HCT116 (cell line): Measurements from ENCODE around the gene SEMA4C. TPM values are rescaled to one million over a fixed set of nuclear protein-coding genes. Genes with fewer than 3 reads are reported as not detected.

Experiments
- ATAC-seq: fragments of 200-7000 bp; cut with Tn5 transposase; 2 replicates; pipeline ENCODE4 v1.9.1; 2020; ENCODE audit warnings: mild to moderate bottlenecking, moderate library complexity
- BruUV-seq: library from RNA; stranded (reverse); fragments of 400-500 nt; replicated peaks from 2 replicates; lab custom pipeline; 2021; lab: Mats Ljungman, UMichigan
- CTCF ChIA-PET: fragments of 300-600 bp; sonication (Branson Sonifier 250); formaldehyde crosslinking; loops from one replicate; lab custom pipeline; 2021; ENCODE audit warnings: antibody characterized with exemption; lab: Charles Lee
- POLR2A ChIA-PET: fragments of 300-600, 350-600 bp; sonication (Branson Sonifier 250); formaldehyde crosslinking; loops from one replicate; lab custom pipeline; 2021; ENCODE audit warnings: antibody characterized with exemption; lab: Charles Lee
- RAD21 ChIA-PET, 2 experiments: fragments of 300-600 bp; sonication (Branson Sonifier 250); formaldehyde crosslinking; loops; one replicate each; lab custom pipeline; 2023; ENCODE audit warnings: low total read pairs in 2 of 2; ENCODE audit not compliant: uncharacterized antibody in 2 of 2, unreplicated experiment in 2 of 2, low non-redundant PET in 1 of 2; lab: Charles Lee
- DNase-seq: peaks from one replicate; pipeline ENCODE4 v3.0.0-alpha.2; 2010; ENCODE audit warnings: low read depth, low spot score
- H2AFZ ChIP-seq: fragments of 200-600 bp; shearing (Covaris generic), sonication (generic); 2 replicates; pipeline ENCODE4 v1.6.1; 2017; ENCODE audit warnings: low read depth, mixed run types, mixed read lengths, antibody characterized with exemption, low read length; ENCODE audit not compliant: poor library complexity, severe bottlenecking
- H3K27ac ChIP-seq: 2 replicates; pipeline ENCODE4 v1.5.1; 2012; ENCODE audit warnings: low read depth, low read length
- H3K27me3 ChIP-seq: fragments of 200-600 bp; sonication (generic); 2 replicates; pipeline ENCODE4 v1.6.1; 2016; ENCODE audit warnings: mixed run types, low read length, mixed read lengths; ENCODE audit not compliant: insufficient read depth
- H3K36me3 ChIP-seq, 2 experiments: fragments of 200-500 bp in 1 of 2; fragments of 200-600 bp in 1 of 2; sonication (Bioruptor generic) in 1 of 2; sonication (generic) in 1 of 2; 2 replicates each; pipeline versions ENCODE4 v1.5.1 to v1.6.1; 2014 to 2016; ENCODE audit warnings: low read length in 2 of 2, inconsistent platforms in 1 of 2, mixed read lengths in 1 of 2, mixed run types in 1 of 2; ENCODE audit not compliant: insufficient read depth in 2 of 2, control insufficient read depth in 1 of 2
- H3K4me1 ChIP-seq, 2 experiments: fragments of 200-600 bp in 1 of 2; sonication (generic) in 1 of 2; 2 replicates each; pipeline versions ENCODE4 v1.5.1 to v1.6.1; 2012 to 2017; ENCODE audit warnings: low read length in 2 of 2, inconsistent platforms in 1 of 2, mild to moderate bottlenecking in 1 of 2, mixed read lengths in 1 of 2, mixed run types in 1 of 2, moderate library complexity in 1 of 2; ENCODE audit not compliant: insufficient read depth in 2 of 2, control insufficient read depth in 1 of 2
- H3K4me2 ChIP-seq: fragments of 200-600 bp; sonication (generic); 2 replicates; pipeline ENCODE4 v1.6.1; 2017; ENCODE audit warnings: mixed run types, low read length, mixed read lengths
- H3K4me3 ChIP-seq, 2 experiments: fragments of 200-600 bp in 1 of 2; sonication (generic) in 1 of 2; replicated peaks in 1 of 2; 2 replicates each; pipeline ENCODE4 v1.5.1; 2011 to 2016; ENCODE audit warnings: low read length in 2 of 2, control low read depth in 1 of 2, low read depth in 1 of 2, mild to moderate bottlenecking in 1 of 2, mixed read lengths in 1 of 2, mixed run types in 1 of 2
- H3K79me2 ChIP-seq: fragments of 200-600 bp; sonication (generic); 2 replicates; pipeline ENCODE4 v1.6.1; 2017; ENCODE audit warnings: mild to moderate bottlenecking, mixed run types, low read length, moderate library complexity, mixed read lengths; ENCODE audit not compliant: insufficient read depth
- H3K9ac ChIP-seq: fragments of 200-600 bp; sonication (generic); 2 replicates; pipeline ENCODE4 v1.6.1; 2016; ENCODE audit warnings: low read length, mixed read lengths
- H3K9me2 ChIP-seq: fragments of 200-600 bp; sonication (generic), shearing (Covaris generic); 2 replicates; pipeline ENCODE4 v1.6.1; 2017; ENCODE audit warnings: mixed run types, mild to moderate bottlenecking, moderate library complexity; ENCODE audit not compliant: insufficient read depth
- H3K9me3 ChIP-seq, 2 experiments: fragments of 200-500 bp in 1 of 2; fragments of 200-600 bp in 1 of 2; sonication (Bioruptor generic) in 1 of 2; sonication (generic) in 1 of 2; 2 replicates each; pipeline ENCODE4 v1.6.1; 2014 to 2017; ENCODE audit warnings: low read length in 2 of 2, mixed read lengths in 2 of 2, inconsistent platforms in 1 of 2, low read depth in 1 of 2, mild to moderate bottlenecking in 1 of 2, mixed run types in 1 of 2, moderate library complexity in 1 of 2; ENCODE audit not compliant: control insufficient read depth in 1 of 2, insufficient read depth in 1 of 2
- H4K20me1 ChIP-seq: fragments of 200-600 bp; sonication (generic), shearing (Covaris generic); 2 replicates; pipeline ENCODE4 v1.6.1; 2017; ENCODE audit warnings: mixed run types, mild to moderate bottlenecking, moderate library complexity; ENCODE audit not compliant: insufficient read depth
- EGR1 ChIP-seq: IDR thresholded peaks from 2 replicates; pipeline ENCODE4 v1.6.1; 2012; ENCODE audit warnings: low read depth
- EZH2 ChIP-seq: fragments of 200-600 bp; sonication (generic); IDR thresholded peaks from 2 replicates; pipeline ENCODE4 v1.6.1; 2017; ENCODE audit warnings: antibody characterized with exemption, mixed run types
- POLR2AphosphoS5 ChIP-seq: IDR thresholded peaks from 2 replicates; pipeline ENCODE4 v1.6.1; 2011; ENCODE audit warnings: mild to moderate bottlenecking, low read depth, low read length, moderate library complexity
- YY1 ChIP-seq: IDR thresholded peaks from 2 replicates; pipeline ENCODE4 v1.6.1; 2011; ENCODE audit warnings: low read length, low read depth, moderate library complexity, mild to moderate bottlenecking; ENCODE audit not compliant: insufficient replicate concordance; ENCODE audit errors: extremely low read depth
- intact Hi-C: fragments of 100-400 bp; cut with micrococcal nuclease; formaldehyde crosslinking; loops from 2 replicates; pipeline ENCODE4 v1.10.0; 2022
- total RNA-seq: library from RNA; stranded (reverse); gene quantifications from one replicate; pipeline ENCODE4 v1.2.1, GENCODE V29; 2021; ENCODE audit not compliant: unreplicated experiment
- TF ChIP-seq, protein P1 (sequence below): IDR thresholded peaks from 2 replicates; pipeline ENCODE4 v1.6.1; 2012; ENCODE audit warnings: low read depth

SEMA4C gene
- total RNA-seq, 1 experiment from 2014 or later, result 25.4 TPM

DNA sequence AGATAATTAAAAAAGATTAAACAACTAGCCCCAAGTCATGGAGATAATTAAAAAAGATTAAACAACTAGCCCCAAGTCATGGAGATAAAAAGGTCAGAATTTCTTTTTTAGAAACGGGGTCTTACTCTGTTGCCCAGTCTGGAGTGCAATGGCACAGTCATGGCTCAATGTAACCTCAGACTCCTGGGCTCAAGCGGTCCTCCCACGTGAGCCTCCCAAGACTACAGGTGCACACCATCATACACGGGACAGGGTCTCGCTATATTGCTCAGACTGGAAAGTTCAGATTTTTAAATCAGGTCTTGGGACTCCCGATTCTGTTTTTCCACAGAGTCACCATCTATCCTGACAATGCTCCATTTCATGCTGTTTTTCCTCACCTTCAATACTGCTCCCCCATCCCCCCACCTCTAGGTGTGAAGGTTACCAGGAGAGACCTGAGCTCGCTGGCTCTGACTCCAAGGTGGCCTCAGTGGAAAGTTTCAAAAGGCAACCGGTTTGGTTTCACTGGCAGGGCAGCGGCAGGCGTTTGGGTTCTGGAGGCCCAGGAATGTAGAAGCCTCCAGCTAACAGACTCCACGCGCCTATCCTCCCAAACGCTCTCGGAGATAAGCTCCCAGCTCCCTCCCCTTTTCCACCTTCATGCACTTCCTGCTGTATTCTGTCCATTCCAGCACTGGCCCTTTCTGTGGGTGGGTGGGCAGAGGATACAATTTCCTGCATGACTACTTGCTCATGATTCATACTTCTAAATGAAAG, 2.9 kb upstream of the SEMA4C start:
- POLR2A ChIA-PET, result no interaction called here
- Histone ChIP-seq H3K9ac (no peak overlapping the region), H3K9me3 (no peaks in the 10 kb centered on the region), H2AFZ (no peak overlapping the region), H3K4me1 (peaks cover 28 to 53% of the 10 kb centered on the region in 2 experiments), H3K36me3 (no peaks in the 10 kb centered on the region; a peak in 1 of 4 replicates), H3K9me2 (no peaks in the 10 kb centered on the region), H3K27ac (no peak overlapping the region), H3K4me3 (no peak overlapping the region), H3K27me3 (no peaks in the 10 kb centered on the region), H3K4me2 (no peak overlapping the region; the same call in 1 of the 2 replicates), H3K79me2 (peaks cover 10% of the 10 kb centered on the region; the same call in 1 of the 2 replicates), H4K20me1 (no peaks in the 10 kb centered on the region)
- CTCF ChIA-PET, result interaction anchor here (1.7 kb wide), 1 partner anchor 14 kb away, joined by 6 read pairs; the partner anchor contains the start of gene ANKRD39
- no peak for ATAC-seq
- intact Hi-C loops, result no loop called here
- TF ChIP-seq, protein P1, sequence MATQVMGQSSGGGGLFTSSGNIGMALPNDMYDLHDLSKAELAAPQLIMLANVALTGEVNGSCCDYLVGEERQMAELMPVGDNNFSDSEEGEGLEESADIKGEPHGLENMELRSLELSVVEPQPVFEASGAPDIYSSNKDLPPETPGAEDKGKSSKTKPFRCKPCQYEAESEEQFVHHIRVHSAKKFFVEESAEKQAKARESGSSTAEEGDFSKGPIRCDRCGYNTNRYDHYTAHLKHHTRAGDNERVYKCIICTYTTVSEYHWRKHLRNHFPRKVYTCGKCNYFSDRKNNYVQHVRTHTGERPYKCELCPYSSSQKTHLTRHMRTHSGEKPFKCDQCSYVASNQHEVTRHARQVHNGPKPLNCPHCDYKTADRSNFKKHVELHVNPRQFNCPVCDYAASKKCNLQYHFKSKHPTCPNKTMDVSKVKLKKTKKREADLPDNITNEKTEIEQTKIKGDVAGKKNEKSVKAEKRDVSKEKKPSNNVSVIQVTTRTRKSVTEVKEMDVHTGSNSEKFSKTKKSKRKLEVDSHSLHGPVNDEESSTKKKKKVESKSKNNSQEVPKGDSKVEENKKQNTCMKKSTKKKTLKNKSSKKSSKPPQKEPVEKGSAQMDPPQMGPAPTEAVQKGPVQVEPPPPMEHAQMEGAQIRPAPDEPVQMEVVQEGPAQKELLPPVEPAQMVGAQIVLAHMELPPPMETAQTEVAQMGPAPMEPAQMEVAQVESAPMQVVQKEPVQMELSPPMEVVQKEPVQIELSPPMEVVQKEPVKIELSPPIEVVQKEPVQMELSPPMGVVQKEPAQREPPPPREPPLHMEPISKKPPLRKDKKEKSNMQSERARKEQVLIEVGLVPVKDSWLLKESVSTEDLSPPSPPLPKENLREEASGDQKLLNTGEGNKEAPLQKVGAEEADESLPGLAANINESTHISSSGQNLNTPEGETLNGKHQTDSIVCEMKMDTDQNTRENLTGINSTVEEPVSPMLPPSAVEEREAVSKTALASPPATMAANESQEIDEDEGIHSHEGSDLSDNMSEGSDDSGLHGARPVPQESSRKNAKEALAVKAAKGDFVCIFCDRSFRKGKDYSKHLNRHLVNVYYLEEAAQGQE, result no peak
- TF ChIP-seq POLR2AphosphoS5 (no peak), EGR1 (0 out of 2 replicates have a peak, but pooled peaks have one; percentile 16), EZH2 (no peak), YY1 (no peak)
- DNase-seq, result no peak
- no TSS peak for BruUV-seq
- RAD21 ChIA-PET, result no interaction called here
